Measurements from ENCODE around the gene CISD3.
A peak's percentile ranks its signal among the peaks of the same experiment; 100 is the strongest.
"Not testable (repeated sequence)": the region's sequence is repeated elsewhere in the genome, so short reads cannot be mapped to it uniquely, and the experiment has no call there.

Gene CISD3

GRCh38 chr17:38712593-38712992 is 17.5 kb upstream of the CISD3 start:
- Mint-ChIP-seq H3K27ac (no peak overlapping the region), H3K36me3 (ENCODE audit: low read depth) (peaks cover 100% of the 10 kb centered on the region), H3K4me1 (ENCODE audit: low read depth) (peaks cover 69% of the 10 kb centered on the region), H3K4me3 (no peak overlapping the region), H3K27me3 (no peaks in the 10 kb centered on the region), H3K9me3 (no peaks in the 10 kb centered on the region)
- intact Hi-C loops (cut with micrococcal nuclease): no loop called here

GRCh38 chr17:38713456-38714075 is 16.6 kb upstream of the CISD3 start:
- Mint-ChIP-seq H3K27me3 (no peaks in the 10 kb centered on the region), H3K4me3 (no peak overlapping the region), H3K9me3 (no peaks in the 10 kb centered on the region), H3K4me1 (ENCODE audit: low read depth) (peaks cover 60% of the 10 kb centered on the region), H3K36me3 (ENCODE audit: low read depth) (peaks cover 100% of the 10 kb centered on the region), H3K27ac (no peak overlapping the region)
- intact Hi-C loops (cut with micrococcal nuclease): no loop called here

- Mint-ChIP-seq H3K9me3 (no peaks in the 10 kb centered on the region), H3K36me3 (ENCODE audit: low read depth) (peaks cover 100% of the 10 kb centered on the region), H3K4me3 (no peak overlapping the region), H3K27me3 (no peaks in the 10 kb centered on the region), H3K4me1 (ENCODE audit: low read depth) (peaks cover 46% of the 10 kb centered on the region), H3K27ac (no peak overlapping the region)
- intact Hi-C loops (cut with micrococcal nuclease): no loop called here
Observed at GRCh38 chr17:38715216-38715943, 14.8 kb upstream of the CISD3 start.

GRCh38 chr17:38716368-38717005 is 13.7 kb upstream of the CISD3 start:
- Mint-ChIP-seq H3K4me3 (no peak overlapping the region), H3K9me3 (no peaks in the 10 kb centered on the region), H3K27me3 (no peaks in the 10 kb centered on the region), H3K27ac (no peak overlapping the region), H3K4me1 (ENCODE audit: low read depth) (peaks cover 40% of the 10 kb centered on the region), H3K36me3 (ENCODE audit: low read depth) (peaks cover 100% of the 10 kb centered on the region)
- intact Hi-C loops (cut with micrococcal nuclease): no loop called here

- Mint-ChIP-seq H3K36me3 (ENCODE audit: low read depth) (peaks cover 100% of the 10 kb centered on the region), H3K4me1 (ENCODE audit: low read depth) (peaks cover 35% of the 10 kb centered on the region), H3K27me3 (no peaks in the 10 kb centered on the region), H3K27ac (no peak overlapping the region), H3K4me3 (no peak overlapping the region), H3K9me3 (no peaks in the 10 kb centered on the region)
- intact Hi-C loops (cut with micrococcal nuclease): no loop called here
Observed at GRCh38 chr17:38717139-38717745, 12.9 kb upstream of the CISD3 start.

- intact Hi-C loops (cut with micrococcal nuclease): no loop called here
Observed at GRCh38 chr17:38719289-38719942, 10.7 kb upstream of the CISD3 start.

GRCh38 chr17:38719943-38720641 is 10.0 kb upstream of the CISD3 start:
- Mint-ChIP-seq H3K27me3 (no peaks in the 10 kb centered on the region), H3K4me3 (no peak overlapping the region), H3K9me3 (no peaks in the 10 kb centered on the region), H3K4me1 (ENCODE audit: low read depth) (peaks cover 35% of the 10 kb centered on the region), H3K27ac (no peak overlapping the region), H3K36me3 (ENCODE audit: low read depth) (peaks cover 98% of the 10 kb centered on the region)
- intact Hi-C loops (cut with micrococcal nuclease): no loop called here

More at GRCh38 chr17:38719289-38719942, 10.7 kb upstream of the CISD3 start:
- no peaks in the 10 kb centered on the region for H3K27me3 Mint-ChIP-seq
- peaks cover 98% of the 10 kb centered on the region for H3K36me3 Mint-ChIP-seq (ENCODE audit: low read depth)
- H3K4me3 Mint-ChIP-seq: no peak overlapping the region
- peaks cover 36% of the 10 kb centered on the region for H3K4me1 Mint-ChIP-seq (ENCODE audit: low read depth)
- H3K9me3 Mint-ChIP-seq: no peaks in the 10 kb centered on the region
- no peak overlapping the region for H3K27ac Mint-ChIP-seq

GRCh38 chr17:38720941-38721340 is 9.2 kb upstream of the CISD3 start:
- H3K4me3 Mint-ChIP-seq: no peak overlapping the region
- peaks cover 98% of the 10 kb centered on the region for H3K36me3 Mint-ChIP-seq (ENCODE audit: low read depth)
- no peaks in the 10 kb centered on the region for H3K27me3 Mint-ChIP-seq
- peaks cover 37% of the 10 kb centered on the region for H3K4me1 Mint-ChIP-seq (ENCODE audit: low read depth)
- H3K9me3 Mint-ChIP-seq: no peaks in the 10 kb centered on the region
- intact Hi-C loops (cut with micrococcal nuclease): no loop called here
- no peak overlapping the region for H3K27ac Mint-ChIP-seq

GRCh38 chr17:38721802-38722201 is 8.3 kb upstream of the CISD3 start:
- Mint-ChIP-seq H3K36me3 (ENCODE audit: low read depth) (peaks cover 98% of the 10 kb centered on the region), H3K4me3 (no peak overlapping the region), H3K9me3 (no peaks in the 10 kb centered on the region), H3K27me3 (no peaks in the 10 kb centered on the region), H3K27ac (no peak overlapping the region), H3K4me1 (ENCODE audit: low read depth) (peaks cover 46% of the 10 kb centered on the region)
- intact Hi-C loops (cut with micrococcal nuclease): no loop called here

GRCh38 chr17:38724337-38724988 is 5.7 kb upstream of the CISD3 start:
- Mint-ChIP-seq H3K4me1 (ENCODE audit: low read depth) (peaks cover 71% of the 10 kb centered on the region), H3K36me3 (ENCODE audit: low read depth) (peaks cover 87% of the 10 kb centered on the region)

GRCh38 chr17:38725066-38725465 is 5.1 kb upstream of the CISD3 start:
- intact Hi-C loops (cut with micrococcal nuclease): no loop called here
- peak overlapping the region; percentile 21 for H3K27ac Mint-ChIP-seq
- no peaks in the 10 kb centered on the region for H3K27me3 Mint-ChIP-seq
- no peaks in the 10 kb centered on the region for H3K9me3 Mint-ChIP-seq
- H3K4me3 Mint-ChIP-seq: no peak overlapping the region
- peaks cover 81% of the 10 kb centered on the region for H3K36me3 Mint-ChIP-seq (ENCODE audit: low read depth)
- H3K4me1 Mint-ChIP-seq (ENCODE audit: low read depth): peaks cover 73% of the 10 kb centered on the region

More at GRCh38 chr17:38724337-38724988, 5.7 kb upstream of the CISD3 start:
- Mint-ChIP-seq H3K9me3 (no peaks in the 10 kb centered on the region), H3K4me3 (no peak overlapping the region), H3K27ac (peak overlapping the region; percentile 21), H3K27me3 (no peaks in the 10 kb centered on the region)
- intact Hi-C loops (cut with micrococcal nuclease): no loop called here

- H3K4me3 Mint-ChIP-seq; H3K9me3 Mint-ChIP-seq; H3K27ac Mint-ChIP-seq; intact Hi-C loops (cut with micrococcal nuclease); H3K27me3 Mint-ChIP-seq: not testable (repeated sequence)
- H3K4me1 Mint-ChIP-seq (ENCODE audit: low read depth): peaks cover 74% of the 10 kb centered on the region
- H3K36me3 Mint-ChIP-seq (ENCODE audit: low read depth): peaks cover 77% of the 10 kb centered on the region
Observed at GRCh38 chr17:38726145-38726544, 4.0 kb upstream of the CISD3 start.

GRCh38 chr17:38727736-38728135 is 2.4 kb upstream of the CISD3 start:
- Mint-ChIP-seq H3K27me3 (no peaks in the 10 kb centered on the region), H3K36me3 (ENCODE audit: low read depth) (peaks cover 72% of the 10 kb centered on the region), H3K4me1 (ENCODE audit: low read depth) (peaks cover 87% of the 10 kb centered on the region), H3K4me3 (no peak overlapping the region), H3K27ac (peak overlapping the region; percentile 79), H3K9me3 (no peaks in the 10 kb centered on the region)
- intact Hi-C loops (cut with micrococcal nuclease): no loop called here
